Peyer's patch (tissue), 4 donors: ENCODE measurements around the gene RFX6. TPM values are rescaled to one million over a fixed set of nuclear protein-coding genes. Genes with fewer than 3 reads are reported as not detected.

Experiments
- DNase-seq, 3 donors: peaks; one replicate each; pipeline ENCODE4 v3.0.0-alpha.2; 2017 to 2019
- H3K27ac ChIP-seq, 4 donors: fragments of 200-600 bp; sonication (generic); one replicate each; pipeline ENCODE4 v1.5.1; 2016 to 2019
- H3K27me3 ChIP-seq, 2 donors: fragments of 200-600 bp; sonication (generic); one replicate each; pipeline ENCODE4 v1.5.1; 2019
- H3K36me3 ChIP-seq, 3 donors: fragments of 200-600 bp; sonication (generic); one replicate each; pipeline ENCODE4 v1.5.1; 2016 to 2019
- H3K4me1 ChIP-seq, 4 donors: fragments of 200-600 bp; sonication (generic); one replicate each; pipeline ENCODE4 v1.5.1; 2016 to 2019
- H3K4me3 ChIP-seq, 4 donors: fragments of 200-600 bp; sonication (generic); 1 replicate in 3 of 4; 2 replicates in 1 of 4; pipeline ENCODE4 v1.5.1; 2016 to 2019; ENCODE audit warnings: mild to moderate bottlenecking in 1 of 4
- H3K9me3 ChIP-seq, 4 donors: fragments of 200-600 bp; sonication (generic); one replicate each; pipeline ENCODE4 v1.5.1; 2016 to 2019; ENCODE audit warnings: mild to moderate bottlenecking in 1 of 4
- CTCF ChIP-seq, 6 experiments: fragments of 450-650 bp in 4 of 6; fragments of 200-600 bp in 2 of 6; sonication (generic) in 1 of 6; IDR thresholded peaks; one replicate each; pipeline ENCODE4 v1.5.1; 2017 to 2019; ENCODE audit warnings: antibody characterized with exemption in 6 of 6, mild to moderate bottlenecking in 3 of 6, moderate library complexity in 1 of 6
- POLR2A ChIP-seq, 2 donors: fragments of 450-650 bp; IDR thresholded peaks; one replicate each; pipeline ENCODE4 v1.5.1; 2017; ENCODE audit warnings: antibody characterized with exemption in 2 of 2, mild to moderate bottlenecking in 2 of 2, moderate library complexity in 2 of 2
- total RNA-seq, 4 donors: library from RNA; depleted of rRNA; stranded (reverse); fragments of >200 nt; gene quantifications; one replicate each; pipeline ENCODE4 v1.1.0, GENCODE V29; 2016

RFX6 gene
- total RNA-seq, 4 donors from 2014 or later, result 0.83 to 4.4 (median 1.9) TPM

GRCh38 chr6:116872771-116873170, 4.3 kb upstream of the RFX6 start:
- no peaks in the 10 kb centered on the region for H3K9me3 ChIP-seq

GRCh38 chr6:116876107-116876506, 935 bp upstream of the RFX6 start:
- Histone ChIP-seq H3K4me3 (no peak overlapping the region), H3K9me3 (no peaks in the 10 kb centered on the region), H3K36me3 (no peaks in the 10 kb centered on the region), H3K4me1 (peaks cover 0 to 14% (median 0%) of the 10 kb centered on the region in 4 donors), H3K27me3 (peaks cover 0 to 10% of the 10 kb centered on the region in 2 donors), H3K27ac (no peak overlapping the region)
- no peak for TF ChIP-seq CTCF (IDR thresholded peaks at IDR 0.05)
- no peak for TF ChIP-seq POLR2A (IDR thresholded peaks at IDR 0.05)
- no peak for DNase-seq

More at GRCh38 chr6:116872771-116873170, 4.3 kb upstream of the RFX6 start:
- Histone ChIP-seq H3K4me3 (no peak overlapping the region), H3K4me1 (peaks cover 0 to 14% (median 0%) of the 10 kb centered on the region in 4 donors), H3K36me3 (no peaks in the 10 kb centered on the region), H3K27ac (no peak overlapping the region), H3K27me3 (peaks cover 0 to 10% of the 10 kb centered on the region in 2 donors)
- TF ChIP-seq POLR2A (IDR thresholded peaks at IDR 0.05) (no peak), CTCF (IDR thresholded peaks at IDR 0.05) (no peak)
- no peak for DNase-seq

- Histone ChIP-seq H3K9me3 (no peaks in the 10 kb centered on the region), H3K4me1 (peaks cover 0 to 14% (median 0%) of the 10 kb centered on the region in 4 donors), H3K27me3 (peaks cover 0 to 10% of the 10 kb centered on the region in 2 donors), H3K27ac (no peak overlapping the region), H3K4me3 (no peak overlapping the region), H3K36me3 (no peaks in the 10 kb centered on the region)
- TF ChIP-seq CTCF (IDR thresholded peaks at IDR 0.05) (no peak), POLR2A (IDR thresholded peaks at IDR 0.05) (no peak)
- DNase-seq, result no peak
Measured at GRCh38 chr6:116877743-116878142, 701 bp downstream of the RFX6 start.

GRCh38 chr6:116881236-116881635, 4.2 kb downstream of the RFX6 start:
- Histone ChIP-seq H3K27me3 (peaks cover 0 to 9% of the 10 kb centered on the region in 2 donors), H3K9me3 (no peaks in the 10 kb centered on the region), H3K36me3 (no peaks in the 10 kb centered on the region), H3K4me3 (no peak overlapping the region), H3K27ac (no peak overlapping the region), H3K4me1 (peaks cover 0 to 14% (median 0%) of the 10 kb centered on the region in 4 donors)
- no peak for DNase-seq
- TF ChIP-seq POLR2A (IDR thresholded peaks at IDR 0.05) (no peak), CTCF (IDR thresholded peaks at IDR 0.05) (peak in 3 of 6 experiments; percentile 13 to 22 (median 20))

GRCh38 chr6:116883005-116883404, 6.0 kb downstream of the RFX6 start:
- no peaks in the 10 kb centered on the region for H3K4me1 ChIP-seq
- no peak for TF ChIP-seq POLR2A (IDR thresholded peaks at IDR 0.05)
- no peak for TF ChIP-seq CTCF (IDR thresholded peaks at IDR 0.05)
- H3K9me3 ChIP-seq, result no peaks in the 10 kb centered on the region
- H3K27me3 ChIP-seq, result no peaks in the 10 kb centered on the region
- no peak for DNase-seq
- no peaks in the 10 kb centered on the region for H3K36me3 ChIP-seq
- H3K4me3 ChIP-seq, result no peak overlapping the region
- no peak overlapping the region for H3K27ac ChIP-seq

GRCh38 chr6:116884530-116884929, 7.5 kb downstream of the RFX6 start:
- no peak overlapping the region for H3K27ac ChIP-seq
- TF ChIP-seq POLR2A (IDR thresholded peaks at IDR 0.05) (no peak), CTCF (IDR thresholded peaks at IDR 0.05) (no peak)
- no peak overlapping the region for H3K4me3 ChIP-seq
- no peaks in the 10 kb centered on the region for H3K36me3 ChIP-seq
- no peaks in the 10 kb centered on the region for H3K9me3 ChIP-seq
- no peak for DNase-seq
- H3K4me1 ChIP-seq, result no peaks in the 10 kb centered on the region
- no peaks in the 10 kb centered on the region for H3K27me3 ChIP-seq
